ENCODE results near the gene CHRNB4.

The CHRNB4 gene

DNA sequence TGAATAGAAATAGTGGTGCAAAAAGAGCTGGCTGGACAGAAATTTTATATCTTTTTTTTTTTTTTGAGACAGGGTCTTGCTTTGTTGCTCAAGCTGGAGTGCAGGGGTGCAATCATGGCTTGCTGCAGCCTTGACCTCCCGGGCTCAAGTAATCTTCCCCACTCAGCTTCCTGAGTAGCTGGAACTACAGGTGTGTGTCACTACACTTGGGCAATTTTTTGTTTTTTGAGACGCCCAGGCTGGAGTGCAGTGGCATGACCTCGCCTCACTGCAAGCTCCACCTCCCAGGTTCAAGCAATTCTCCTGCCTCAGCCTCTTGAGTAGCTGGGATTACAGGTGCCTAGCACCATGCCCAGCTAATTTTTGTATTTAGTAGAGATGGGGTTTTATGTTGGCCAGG is 42.7 kb downstream of the CHRNB4 start:
- no peaks in the 10 kb centered on the region for H3K27me3 ChIP-seq
- H3K4me3 ChIP-seq (ENCODE audit: low read depth, low read length): no peak overlapping the region
- 0 out of 2 replicates have a peak, but pooled peaks cover 4% of the 10 kb centered on the region for H3K4me1 ChIP-seq
- TF ChIP-seq, protein P1, sequence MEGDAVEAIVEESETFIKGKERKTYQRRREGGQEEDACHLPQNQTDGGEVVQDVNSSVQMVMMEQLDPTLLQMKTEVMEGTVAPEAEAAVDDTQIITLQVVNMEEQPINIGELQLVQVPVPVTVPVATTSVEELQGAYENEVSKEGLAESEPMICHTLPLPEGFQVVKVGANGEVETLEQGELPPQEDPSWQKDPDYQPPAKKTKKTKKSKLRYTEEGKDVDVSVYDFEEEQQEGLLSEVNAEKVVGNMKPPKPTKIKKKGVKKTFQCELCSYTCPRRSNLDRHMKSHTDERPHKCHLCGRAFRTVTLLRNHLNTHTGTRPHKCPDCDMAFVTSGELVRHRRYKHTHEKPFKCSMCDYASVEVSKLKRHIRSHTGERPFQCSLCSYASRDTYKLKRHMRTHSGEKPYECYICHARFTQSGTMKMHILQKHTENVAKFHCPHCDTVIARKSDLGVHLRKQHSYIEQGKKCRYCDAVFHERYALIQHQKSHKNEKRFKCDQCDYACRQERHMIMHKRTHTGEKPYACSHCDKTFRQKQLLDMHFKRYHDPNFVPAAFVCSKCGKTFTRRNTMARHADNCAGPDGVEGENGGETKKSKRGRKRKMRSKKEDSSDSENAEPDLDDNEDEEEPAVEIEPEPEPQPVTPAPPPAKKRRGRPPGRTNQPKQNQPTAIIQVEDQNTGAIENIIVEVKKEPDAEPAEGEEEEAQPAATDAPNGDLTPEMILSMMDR (IDR thresholded peaks at IDR 0.05; ENCODE audit: low read depth, low read length): no peak
- no peaks in the 10 kb centered on the region for H3K9me3 ChIP-seq
- H3K36me3 ChIP-seq: peaks cover 98% of the 10 kb centered on the region
- no peak for DNase-seq

DNA sequence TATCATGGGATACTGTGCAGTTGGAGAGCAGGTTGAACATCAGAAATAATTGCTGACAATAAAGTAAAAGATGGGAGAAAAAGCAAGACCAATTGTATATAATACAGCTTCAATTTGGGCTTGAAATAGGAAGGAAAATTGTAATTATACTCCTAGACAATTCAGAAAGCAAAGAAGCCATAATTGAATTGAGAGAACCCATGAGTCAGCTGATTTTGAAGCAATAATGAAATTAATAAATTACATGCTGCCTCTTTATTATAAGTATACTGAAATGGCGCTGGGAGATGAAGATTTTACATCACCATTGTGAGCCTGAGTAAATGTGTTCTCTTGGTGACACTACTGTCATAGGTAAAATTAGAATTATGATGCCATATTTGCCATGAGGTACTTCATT is 43.4 kb downstream of the CHRNB4 start:
- Histone ChIP-seq H3K9me3 (no peaks in the 10 kb centered on the region), H3K4me1 (0 out of 2 replicates have a peak, but pooled peaks cover 4% of the 10 kb centered on the region), H3K36me3 (peaks cover 98% of the 10 kb centered on the region), H3K4me3 (ENCODE audit: low read depth, low read length) (no peak overlapping the region), H3K27me3 (no peaks in the 10 kb centered on the region)
- TF ChIP-seq, protein P1 (IDR thresholded peaks at IDR 0.05; ENCODE audit: low read depth, low read length): no peak
- DNase-seq: no peak

DNA sequence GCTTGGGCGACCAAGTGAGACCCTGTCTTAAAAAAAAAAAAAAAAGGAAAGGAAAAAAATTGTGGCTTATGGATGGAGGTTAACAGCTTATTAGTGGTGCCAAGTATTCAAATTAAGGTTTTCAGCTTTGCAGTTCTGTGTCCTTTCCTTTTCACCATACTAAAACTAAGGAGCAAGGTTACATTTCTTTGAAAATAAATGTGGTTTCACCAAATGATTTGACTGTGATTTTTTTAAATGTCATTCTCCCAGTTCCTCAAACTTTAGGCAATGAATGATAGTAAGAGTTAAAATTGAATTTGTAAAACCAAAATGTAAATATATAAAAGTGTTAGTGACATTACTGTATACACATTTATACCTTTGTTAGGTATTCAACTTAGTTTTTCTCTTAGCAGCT is 66.1 kb downstream of the CHRNB4 start:
- DNase-seq: no peak
- Histone ChIP-seq H3K27me3 (no peaks in the 10 kb centered on the region), H3K4me1 (no peaks in the 10 kb centered on the region; the same call in 1 of the 2 replicates), H3K4me3 (ENCODE audit: low read depth, low read length) (no peak overlapping the region), H3K9me3 (no peaks in the 10 kb centered on the region), H3K36me3 (no peaks in the 10 kb centered on the region)
- TF ChIP-seq, protein P1 (IDR thresholded peaks at IDR 0.05; ENCODE audit: low read depth, low read length): no peak

Data from BE2C (cell line).